ENCODE measurements around the gene STING1. TPM values are rescaled to one million over a fixed set of nuclear protein-coding genes. Genes with fewer than 3 reads are reported as not detected.

The STING1 gene
- total RNA-seq, 1 experiment from 2014 or later = 22.8 TPM

GRCh38 chr5:139426203-139426885, 56.2 kb downstream of the STING1 start:
- Histone ChIP-seq H3K27me3 (ENCODE audit: control insufficient read depth, insufficient read depth, low read length) (no peaks in the 10 kb centered on the region), H3K4me3 (ENCODE audit: low read depth in 2 of 2, low read length in 2 of 2) (no peak overlapping the region), H3K4me1 (ENCODE audit: control insufficient read depth, insufficient read depth, low read length) (no peaks in the 10 kb centered on the region), H3K36me3 (ENCODE audit: control insufficient read depth, insufficient read depth, low read length) (no peaks in the 10 kb centered on the region), H3K9me3 (ENCODE audit: control insufficient read depth, insufficient read depth, low read depth, low read length) (no peaks in the 10 kb centered on the region), H3K27ac (ENCODE audit: low read length) (no peak overlapping the region)
- BruUV-seq (replicated peaks) = no TSS peak
- intact Hi-C loops (cut with micrococcal nuclease; ENCODE audit: unreplicated experiment) = no loop called here
- no peak for TF ChIP-seq POLR2AphosphoS5 (IDR thresholded peaks at IDR 0.05; ENCODE audit: low read depth, low read length)
- TF ChIP-seq CTCF (IDR thresholded peaks at IDR 0.05) = no peak
- TF ChIP-seq TCF7L2 (IDR thresholded peaks at IDR 0.05; ENCODE audit: low read depth, low read length) = no peak
- no peak for TF ChIP-seq SIN3A (IDR thresholded peaks at IDR 0.05; ENCODE audit: borderline replicate concordance, insufficient read depth, low read depth, low read length)
- no peak for TF ChIP-seq REST (IDR thresholded peaks at IDR 0.05; ENCODE audit: insufficient read depth in 1 of 2, low read depth in 2 of 2, low read length in 1 of 2)
- no peak for ATAC-seq
- POLR2A ChIA-PET = no interaction called here
- no peak for DNase-seq (ENCODE audit: low read depth, low spot score)
- in situ Hi-C loops (cut with HindIII; ENCODE audit: low pct_unique_long_range_greater_than_20kb, low sequenced_read_pairs) = no loop called here
- CTCF ChIA-PET = no interaction called here

Other genes starting within 250 kb of the STING1 start
- 194 TPM for gene MATR3, start 189.0 kb downstream of the STING1 start, total RNA-seq (2021; ENCODE audit: unreplicated experiment)
- gene PAIP2, start 140.9 kb downstream of the STING1 start, total RNA-seq (2021; ENCODE audit: unreplicated experiment) = 79.4 TPM
- not detected for gene SLC23A1, start 99.5 kb downstream of the STING1 start, total RNA-seq (2021; ENCODE audit: unreplicated experiment)
- 0.49 TPM for gene MZB1, start 92.8 kb downstream of the STING1 start, total RNA-seq (2021; ENCODE audit: unreplicated experiment)
- 2.3 TPM for gene PROB1, start 87.7 kb downstream of the STING1 start, total RNA-seq (2021; ENCODE audit: unreplicated experiment)
- 5.5 TPM for gene SPATA24, start 78.7 kb downstream of the STING1 start, total RNA-seq (2021; ENCODE audit: unreplicated experiment)
- gene DNAJC18, start 43.2 kb downstream of the STING1 start, total RNA-seq (2021; ENCODE audit: unreplicated experiment) = 8.8 TPM
- not detected for gene ECSCR, start 20.0 kb downstream of the STING1 start, total RNA-seq (2021; ENCODE audit: unreplicated experiment)
- not detected for gene SMIM33, start 11.8 kb downstream of the STING1 start, total RNA-seq (2021; ENCODE audit: unreplicated experiment)
- 222 TPM for gene UBE2D2, start 78.6 kb upstream of the STING1 start, total RNA-seq (2021; ENCODE audit: unreplicated experiment)
- gene CXXC5, start 165.6 kb upstream of the STING1 start, total RNA-seq (2021; ENCODE audit: unreplicated experiment) = 85.0 TPM